Measurements from ENCODE around the gene VCX. TPM values are rescaled to one million over a fixed set of nuclear protein-coding genes. Genes with fewer than 3 reads are reported as not detected.

VCX gene
- total RNA-seq, 1 donor, result not detected

GRCh38 chrX:7872042-7872441, 29.1 kb downstream of the VCX start:
- Histone ChIP-seq H3K4me1 (ENCODE audit: insufficient read depth, low read length) (no peaks in the 10 kb centered on the region), H3K27ac (ENCODE audit: low read depth, low read length) (no peak overlapping the region), H3K36me3 (ENCODE audit: insufficient read depth, low read length) (no peaks in the 10 kb centered on the region), H4K20me1 (ENCODE audit: insufficient read depth, low read length) (no peaks in the 10 kb centered on the region), H3K4me2 (ENCODE audit: insufficient read depth, low read length) (no peak overlapping the region), H3K9me3 (ENCODE audit: low read depth, low read length) (no peaks in the 10 kb centered on the region), H3K79me2 (ENCODE audit: insufficient read depth, low read length) (no peaks in the 10 kb centered on the region), H3K27me3 (ENCODE audit: insufficient read depth, low read length) (no peaks in the 10 kb centered on the region), H3K4me3 (ENCODE audit: insufficient read depth, low read length) (no peak overlapping the region), H2AFZ (ENCODE audit: low read length) (no peak overlapping the region)
- no peak for DNase-seq (ENCODE audit: insufficient read length, low spot score, missing footprints)
- TF ChIP-seq CTCF (IDR thresholded peaks at IDR 0.05; ENCODE audit: extremely low read depth, low read depth, low read length), result no peak

GRCh38 chrX:7876957-7877356, 34.0 kb downstream of the VCX start:
- Histone ChIP-seq H3K27ac (ENCODE audit: low read depth, low read length) (no peak overlapping the region), H3K27me3 (ENCODE audit: insufficient read depth, low read length) (no peaks in the 10 kb centered on the region), H3K79me2 (ENCODE audit: insufficient read depth, low read length) (no peaks in the 10 kb centered on the region), H3K9me3 (ENCODE audit: low read depth, low read length) (no peaks in the 10 kb centered on the region), H2AFZ (ENCODE audit: low read length) (no peak overlapping the region), H3K4me3 (ENCODE audit: insufficient read depth, low read length) (no peak overlapping the region), H3K36me3 (ENCODE audit: insufficient read depth, low read length) (no peaks in the 10 kb centered on the region), H3K4me1 (ENCODE audit: insufficient read depth, low read length) (no peaks in the 10 kb centered on the region), H3K4me2 (ENCODE audit: insufficient read depth, low read length) (no peak overlapping the region), H4K20me1 (ENCODE audit: insufficient read depth, low read length) (no peaks in the 10 kb centered on the region)
- no peak for DNase-seq (ENCODE audit: insufficient read length, low spot score, missing footprints)
- TF ChIP-seq CTCF (IDR thresholded peaks at IDR 0.05; ENCODE audit: extremely low read depth, low read depth, low read length), result no peak

GRCh38 chrX:7889135-7889534, 46.2 kb downstream of the VCX start:
- Histone ChIP-seq H4K20me1 (ENCODE audit: insufficient read depth, low read length) (no peaks in the 10 kb centered on the region), H2AFZ (ENCODE audit: low read length) (no peak overlapping the region), H3K27me3 (ENCODE audit: insufficient read depth, low read length) (no peaks in the 10 kb centered on the region), H3K4me3 (ENCODE audit: insufficient read depth, low read length) (no peak overlapping the region), H3K27ac (ENCODE audit: low read depth, low read length) (no peak overlapping the region), H3K4me2 (ENCODE audit: insufficient read depth, low read length) (no peak overlapping the region), H3K4me1 (ENCODE audit: insufficient read depth, low read length) (no peaks in the 10 kb centered on the region), H3K36me3 (ENCODE audit: insufficient read depth, low read length) (no peaks in the 10 kb centered on the region), H3K9me3 (ENCODE audit: low read depth, low read length) (no peaks in the 10 kb centered on the region), H3K79me2 (ENCODE audit: insufficient read depth, low read length) (no peaks in the 10 kb centered on the region)
- DNase-seq (ENCODE audit: insufficient read length, low spot score, missing footprints), result no peak
- no peak for TF ChIP-seq CTCF (IDR thresholded peaks at IDR 0.05; ENCODE audit: extremely low read depth, low read depth, low read length)

GRCh38 chrX:7889680-7890079, 46.7 kb downstream of the VCX start:
- DNase-seq (ENCODE audit: insufficient read length, low spot score, missing footprints), result no peak
- no peaks in the 10 kb centered on the region for H3K4me1 ChIP-seq (ENCODE audit: insufficient read depth, low read length)
- no peaks in the 10 kb centered on the region for H4K20me1 ChIP-seq (ENCODE audit: insufficient read depth, low read length)
- no peaks in the 10 kb centered on the region for H3K79me2 ChIP-seq (ENCODE audit: insufficient read depth, low read length)
- no peak overlapping the region for H3K4me2 ChIP-seq (ENCODE audit: insufficient read depth, low read length)
- no peaks in the 10 kb centered on the region for H3K27me3 ChIP-seq (ENCODE audit: insufficient read depth, low read length)
- no peaks in the 10 kb centered on the region for H3K9me3 ChIP-seq (ENCODE audit: low read depth, low read length)
- H3K36me3 ChIP-seq (ENCODE audit: insufficient read depth, low read length), result no peaks in the 10 kb centered on the region
- no peak overlapping the region for H3K4me3 ChIP-seq (ENCODE audit: insufficient read depth, low read length)
- no peak for TF ChIP-seq CTCF (IDR thresholded peaks at IDR 0.05; ENCODE audit: extremely low read depth, low read depth, low read length)
- no peak overlapping the region for H3K27ac ChIP-seq (ENCODE audit: low read depth, low read length)
- H2AFZ ChIP-seq (ENCODE audit: low read length), result no peak overlapping the region
